Measurements from ENCODE around the gene DPP3. TPM values are rescaled to one million over a fixed set of nuclear protein-coding genes. Genes with fewer than 3 reads are reported as not detected.

Gene DPP3
- total and polyA plus RNA-seq, 8 donors, result 14.0 to 320 (median 28.2) TPM

DNA sequence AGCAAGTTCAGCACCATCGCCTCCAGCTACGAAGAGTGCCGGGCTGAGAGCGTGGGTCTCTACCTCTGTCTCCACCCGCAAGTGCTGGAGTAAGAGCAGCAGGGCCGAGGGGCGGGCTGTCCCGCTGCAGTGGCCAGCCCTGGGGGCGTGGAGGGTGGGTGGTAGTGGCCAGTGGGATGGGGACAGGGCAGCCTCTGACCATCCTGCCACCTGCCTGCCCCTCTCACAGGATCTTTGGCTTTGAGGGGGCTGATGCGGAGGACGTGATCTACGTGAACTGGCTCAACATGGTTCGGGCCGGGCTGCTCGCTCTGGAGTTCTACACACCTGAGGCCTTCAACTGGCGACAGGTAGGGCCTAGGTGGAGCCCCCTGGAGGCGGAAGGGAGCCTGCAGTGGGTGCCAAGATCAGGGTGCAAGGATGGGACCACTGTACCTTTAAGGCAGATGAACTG is 15.2 kb downstream of the DPP3 start:
- TF ChIP-seq POLR2A (IDR thresholded peaks at IDR 0.05) (no peak), EP300 (IDR thresholded peaks at IDR 0.05) (no peak), POLR2AphosphoS5 (IDR thresholded peaks at IDR 0.05) (no peak)
- TF ChIP-seq, protein P1, sequence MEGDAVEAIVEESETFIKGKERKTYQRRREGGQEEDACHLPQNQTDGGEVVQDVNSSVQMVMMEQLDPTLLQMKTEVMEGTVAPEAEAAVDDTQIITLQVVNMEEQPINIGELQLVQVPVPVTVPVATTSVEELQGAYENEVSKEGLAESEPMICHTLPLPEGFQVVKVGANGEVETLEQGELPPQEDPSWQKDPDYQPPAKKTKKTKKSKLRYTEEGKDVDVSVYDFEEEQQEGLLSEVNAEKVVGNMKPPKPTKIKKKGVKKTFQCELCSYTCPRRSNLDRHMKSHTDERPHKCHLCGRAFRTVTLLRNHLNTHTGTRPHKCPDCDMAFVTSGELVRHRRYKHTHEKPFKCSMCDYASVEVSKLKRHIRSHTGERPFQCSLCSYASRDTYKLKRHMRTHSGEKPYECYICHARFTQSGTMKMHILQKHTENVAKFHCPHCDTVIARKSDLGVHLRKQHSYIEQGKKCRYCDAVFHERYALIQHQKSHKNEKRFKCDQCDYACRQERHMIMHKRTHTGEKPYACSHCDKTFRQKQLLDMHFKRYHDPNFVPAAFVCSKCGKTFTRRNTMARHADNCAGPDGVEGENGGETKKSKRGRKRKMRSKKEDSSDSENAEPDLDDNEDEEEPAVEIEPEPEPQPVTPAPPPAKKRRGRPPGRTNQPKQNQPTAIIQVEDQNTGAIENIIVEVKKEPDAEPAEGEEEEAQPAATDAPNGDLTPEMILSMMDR (IDR thresholded peaks at IDR 0.05), result no peak
- 87 to 98% (median 96%) methylated on average over 16 to 17 of the region's 17 CpGs for WGBS, 5 donors
- Histone ChIP-seq H3K9me3 (no peaks in the 10 kb centered on the region), H3K27ac (no peak overlapping the region), H3K4me3 (no peak overlapping the region), H3K36me3 (peaks cover 26 to 98% (median 98%) of the 10 kb centered on the region in 4 donors), H3K4me1 (no peaks in the 10 kb centered on the region), H3K27me3 (no peaks in the 10 kb centered on the region)
- DNase-seq, result no peak
- intact Hi-C loops (cut with DNase I; ENCODE audit: low total_unique reads), result no loop called here

DNA sequence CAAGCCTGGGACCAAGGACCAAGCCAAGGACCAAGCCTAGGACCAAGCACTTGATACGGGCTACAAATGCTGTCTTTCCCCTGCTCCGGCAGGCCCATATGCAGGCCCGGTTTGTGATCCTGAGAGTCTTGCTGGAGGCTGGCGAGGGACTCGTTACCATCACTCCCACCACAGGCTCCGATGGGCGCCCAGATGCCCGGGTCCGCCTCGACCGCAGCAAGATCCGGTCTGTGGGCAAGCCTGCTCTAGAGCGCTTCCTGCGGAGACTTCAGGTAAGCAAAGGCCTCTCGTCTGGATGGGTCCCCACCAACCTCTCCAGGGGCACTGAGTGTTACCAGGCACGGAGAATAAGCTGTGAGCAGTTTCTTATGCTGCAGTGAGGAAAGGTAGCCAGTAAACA is 17.0 kb downstream of the DPP3 start:
- intact Hi-C loops (cut with DNase I; ENCODE audit: low total_unique reads), result no loop called here
- Histone ChIP-seq H3K27me3 (no peaks in the 10 kb centered on the region), H3K36me3 (peaks cover 26 to 99% (median 95%) of the 10 kb centered on the region in 4 donors), H3K4me3 (no peak overlapping the region), H3K9me3 (no peaks in the 10 kb centered on the region), H3K4me1 (no peaks in the 10 kb centered on the region), H3K27ac (no peak overlapping the region)
- TF ChIP-seq, protein P1 (IDR thresholded peaks at IDR 0.05), result no peak
- TF ChIP-seq POLR2A (IDR thresholded peaks at IDR 0.05) (no peak), POLR2AphosphoS5 (IDR thresholded peaks at IDR 0.05) (no peak), EP300 (IDR thresholded peaks at IDR 0.05) (no peak)
- 96 to 99% (median 97%) methylated on average over 3 to 16 of the region's 16 CpGs for WGBS, 5 donors
- no peak for DNase-seq

DNA sequence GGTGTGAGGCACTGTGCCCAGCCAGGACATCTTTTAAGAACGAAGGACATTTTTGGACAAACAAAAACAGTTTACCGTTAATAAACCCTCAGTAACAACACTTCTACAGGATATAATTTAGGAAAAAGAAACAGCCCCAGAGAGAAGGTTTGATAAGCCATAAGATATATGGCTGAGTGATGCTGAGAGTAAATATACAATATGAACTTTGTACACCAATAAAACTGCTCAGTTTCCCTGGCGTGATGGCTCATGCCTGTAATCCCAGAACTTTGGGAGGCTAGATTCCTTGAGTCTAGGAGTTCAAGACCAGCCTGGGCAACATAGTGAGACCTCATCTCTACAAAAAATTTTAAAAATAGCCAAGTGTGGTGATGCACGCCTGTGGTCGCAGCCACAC is 18.3 kb downstream of the DPP3 start:
- H3K9me3 ChIP-seq, result no peaks in the 10 kb centered on the region
- no peaks in the 10 kb centered on the region for H3K27me3 ChIP-seq
- H3K36me3 ChIP-seq, result peaks cover 17 to 99% (median 93%) of the 10 kb centered on the region in 4 donors
- 88 to 93% (median 89%) methylated on average over 5 of the region's 5 CpGs for WGBS, 5 donors
- no peak for TF ChIP-seq EP300 (IDR thresholded peaks at IDR 0.05)
- no peak for TF ChIP-seq POLR2AphosphoS5 (IDR thresholded peaks at IDR 0.05)
- TF ChIP-seq POLR2A (IDR thresholded peaks at IDR 0.05), result no peak
- TF ChIP-seq, protein P1 (IDR thresholded peaks at IDR 0.05), result no peak
- no peak overlapping the region for H3K27ac ChIP-seq
- no peaks in the 10 kb centered on the region for H3K4me1 ChIP-seq
- intact Hi-C loops (cut with DNase I; ENCODE audit: low total_unique reads), result no loop called here
- DNase-seq, result no peak
- no peak overlapping the region for H3K4me3 ChIP-seq

DNA sequence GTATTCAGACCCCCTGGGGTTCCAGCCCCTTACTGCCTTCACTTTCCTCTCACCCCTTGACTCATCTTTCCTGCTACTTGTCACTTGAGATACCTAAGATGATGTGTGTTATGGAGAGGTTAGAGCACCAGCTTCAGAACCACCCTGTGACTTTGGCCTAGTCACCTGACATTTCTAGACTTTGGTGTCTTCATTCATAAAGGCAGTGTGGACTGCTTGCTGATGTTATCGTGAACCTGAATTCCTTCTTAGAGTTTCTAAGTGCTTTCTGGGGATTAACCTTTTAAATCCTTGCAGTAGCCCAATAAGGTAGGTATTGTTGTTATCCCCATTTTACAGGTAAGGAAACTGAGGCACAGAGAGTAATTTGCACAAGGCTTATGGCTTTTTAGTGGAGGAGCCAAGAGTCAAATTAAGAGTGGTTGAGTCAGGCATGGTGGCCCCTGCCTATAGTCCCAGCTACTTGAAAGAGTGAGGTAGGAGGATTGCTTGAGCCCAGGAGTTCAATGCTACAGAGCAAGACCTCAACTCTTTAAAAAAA is 25.1 kb downstream of the DPP3 start:
- intact Hi-C loops (cut with DNase I; ENCODE audit: low total_unique reads), result no loop called here
- Histone ChIP-seq H3K4me3 (no peak overlapping the region), H3K36me3 (peaks cover 0 to 84% (median 63%) of the 10 kb centered on the region in 4 donors), H3K27ac (no peak overlapping the region), H3K9me3 (no peaks in the 10 kb centered on the region), H3K27me3 (no peaks in the 10 kb centered on the region), H3K4me1 (peaks cover 0 to 8% (median 4%) of the 10 kb centered on the region in 4 donors)
- no peak for DNase-seq
- TF ChIP-seq POLR2A (IDR thresholded peaks at IDR 0.05), result no peak
- TF ChIP-seq, protein P1 (IDR thresholded peaks at IDR 0.05), result no peak
- no peak for TF ChIP-seq POLR2AphosphoS5 (IDR thresholded peaks at IDR 0.05)
- TF ChIP-seq EP300 (IDR thresholded peaks at IDR 0.05), result no peak
- WGBS, 5 donors, result 0 to 94% (median 91%) methylated on average over 1 of the region's 1 CpG
